ENCODE measurements around the gene CCDC92B. TPM values are rescaled to one million over a fixed set of nuclear protein-coding genes. Genes with fewer than 3 reads are reported as not detected.

The CCDC92B gene
- 0.11 and 0.21 TPM in 2 replicates for total RNA-seq

DNA sequence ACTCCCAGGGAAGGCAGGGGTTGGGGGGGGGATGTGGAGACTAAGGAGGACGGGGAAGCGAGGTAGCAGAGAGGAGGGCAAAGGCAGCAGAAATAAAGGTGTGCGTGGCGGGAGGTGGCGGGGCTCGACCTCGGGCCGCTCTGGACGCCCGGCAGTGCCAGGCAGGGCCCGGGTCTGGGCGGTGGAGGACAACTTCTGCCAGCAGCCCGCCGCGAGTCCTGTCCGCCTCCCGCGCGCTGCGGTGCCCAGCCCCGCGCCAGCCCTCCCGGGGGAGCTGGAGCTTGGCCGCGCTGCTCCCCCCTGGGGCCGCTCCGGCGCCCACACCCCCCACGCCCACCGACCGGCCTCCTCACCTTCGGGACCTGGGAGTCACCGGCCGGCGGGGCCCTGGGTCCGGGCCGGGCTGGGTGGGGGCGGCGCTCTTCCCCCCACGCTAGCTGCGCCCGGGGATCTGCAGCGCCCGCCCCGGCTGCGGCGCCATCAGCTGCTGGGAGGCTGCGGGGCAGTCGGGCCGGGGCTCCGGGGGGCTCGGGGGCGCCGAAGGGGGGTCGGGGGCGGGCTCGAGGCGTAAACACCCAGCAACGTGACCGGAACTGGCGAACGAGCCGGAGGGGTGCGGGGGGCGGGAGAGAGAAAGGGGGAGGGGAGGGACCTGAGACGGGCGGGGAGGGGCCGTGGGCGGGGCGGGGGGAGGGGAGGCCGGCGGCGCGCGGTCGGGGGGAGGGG, at the start of gene CCDC92B:
Gene CCDC92B, minus strand, starts transcription at position 595 of the 726 bp plus-strand sequence. CDS start 14,507 bp downstream, outside the sequence.
- H3K9me3 Mint-ChIP-seq: no peaks in the 10 kb centered on the region
- H3K27me3 Mint-ChIP-seq (ENCODE audit: low read depth): peaks cover 43% of the 10 kb centered on the region
- H3K4me1 Mint-ChIP-seq (ENCODE audit: low read depth): no peaks in the 10 kb centered on the region
- H3K4me3 Mint-ChIP-seq (ENCODE audit: low read depth): peak within 1 kb of the TSS; percentile 37
- no peaks in the 10 kb centered on the region for H3K36me3 Mint-ChIP-seq (ENCODE audit: low read depth)
- no peak for DNase-seq (ENCODE audit: low spot score)
- H3K27ac Mint-ChIP-seq: no peak within 1 kb of the TSS
- intact Hi-C loops (cut with micrococcal nuclease): no loop called here

DNA sequence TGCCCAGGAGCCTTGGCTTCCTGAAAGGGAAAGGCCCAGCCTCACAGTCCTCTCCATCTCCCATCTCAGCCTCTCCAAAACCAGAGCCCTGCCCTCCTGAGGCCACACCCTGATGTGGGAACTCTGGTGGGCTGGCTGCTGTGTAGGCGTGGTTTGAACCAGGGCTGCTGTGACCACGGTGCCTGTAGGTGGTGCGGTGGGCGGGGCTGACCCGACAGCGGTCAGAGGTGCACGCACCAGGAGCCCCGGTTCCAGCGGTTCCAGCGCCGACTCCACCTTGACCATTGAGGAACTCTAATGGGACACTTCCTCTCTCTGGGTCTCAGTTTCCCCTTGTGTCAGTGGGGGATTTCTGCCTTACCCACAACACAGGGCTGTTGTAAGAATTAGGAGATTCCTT, 49.2 kb upstream of the CCDC92B start:
- peaks cover 5% of the 10 kb centered on the region for H3K27me3 Mint-ChIP-seq (ENCODE audit: low read depth)
- no peaks in the 10 kb centered on the region for H3K9me3 Mint-ChIP-seq
- DNase-seq (ENCODE audit: low spot score): no peak
- intact Hi-C loops (cut with micrococcal nuclease): loop anchor here (10.0 kb wide), 1 partner anchor 846 kb away; no protein-coding TSS in a partner anchor
- H3K27ac Mint-ChIP-seq: no peak overlapping the region
- no peak overlapping the region for H3K4me3 Mint-ChIP-seq (ENCODE audit: low read depth)
- peaks cover 24% of the 10 kb centered on the region for H3K36me3 Mint-ChIP-seq (ENCODE audit: low read depth)
- peaks cover 48% of the 10 kb centered on the region for H3K4me1 Mint-ChIP-seq (ENCODE audit: low read depth)

DNA sequence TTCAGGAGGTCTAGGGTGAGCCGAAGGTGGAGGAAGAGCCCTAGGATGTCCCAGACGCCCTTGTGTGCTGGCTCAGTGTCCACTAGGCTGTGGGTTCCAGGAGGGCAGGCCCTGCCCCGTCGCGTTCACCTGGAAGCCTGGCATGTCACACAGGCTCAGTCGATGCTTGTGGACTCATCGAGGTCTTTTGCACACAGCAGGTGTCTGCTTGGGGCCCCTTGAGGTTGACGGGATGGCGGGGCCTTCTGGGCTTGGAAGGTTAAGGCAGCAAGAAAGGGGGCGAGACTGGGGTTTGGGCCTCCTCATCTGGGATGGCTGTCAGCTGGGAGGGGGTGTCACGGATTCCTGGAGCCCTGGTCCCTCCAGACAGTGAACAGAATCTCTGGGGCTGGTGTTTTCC, 48.7 kb upstream of the CCDC92B start:
- Mint-ChIP-seq H3K27me3 (ENCODE audit: low read depth) (peaks cover 5% of the 10 kb centered on the region), H3K27ac (no peak overlapping the region), H3K4me1 (ENCODE audit: low read depth) (peaks cover 52% of the 10 kb centered on the region), H3K4me3 (ENCODE audit: low read depth) (peak overlapping the region; percentile 81), H3K36me3 (ENCODE audit: low read depth) (peaks cover 19% of the 10 kb centered on the region), H3K9me3 (no peaks in the 10 kb centered on the region)
- DNase-seq (ENCODE audit: low spot score): no peak
- intact Hi-C loops (cut with micrococcal nuclease): loop anchor here (10.0 kb wide), 1 partner anchor 847 kb away; no protein-coding TSS in a partner anchor

DNA sequence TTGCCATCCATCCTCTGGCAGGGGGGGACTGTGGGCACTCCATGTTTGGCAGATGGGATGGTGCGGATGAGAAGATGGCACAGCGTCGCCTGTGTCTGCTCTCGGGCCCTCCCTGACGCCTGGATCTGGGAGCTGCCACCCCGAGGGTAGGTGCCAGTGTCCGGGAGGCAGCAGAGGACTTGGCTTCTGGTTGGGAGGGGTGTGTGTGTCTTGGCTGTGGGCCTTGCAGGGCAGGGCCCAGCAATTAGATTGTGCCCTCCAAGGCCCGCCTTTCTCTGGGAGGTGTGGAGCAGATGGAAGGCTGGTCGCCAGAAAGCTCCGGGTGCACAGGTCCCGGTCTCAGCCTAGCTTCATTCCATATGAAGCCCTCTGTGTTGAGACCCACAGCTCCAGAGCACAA, 48.2 kb upstream of the CCDC92B start:
- Mint-ChIP-seq H3K27me3 (ENCODE audit: low read depth) (peaks cover 5% of the 10 kb centered on the region), H3K9me3 (no peaks in the 10 kb centered on the region), H3K4me3 (ENCODE audit: low read depth) (peak overlapping the region; percentile 81), H3K36me3 (ENCODE audit: low read depth) (peaks cover 13% of the 10 kb centered on the region), H3K27ac (no peak overlapping the region), H3K4me1 (ENCODE audit: low read depth) (peaks cover 58% of the 10 kb centered on the region)
- DNase-seq (ENCODE audit: low spot score): no peak
- intact Hi-C loops (cut with micrococcal nuclease): loop anchor here (10.0 kb wide), 1 partner anchor 847 kb away; no protein-coding TSS in a partner anchor

- Mint-ChIP-seq H3K4me1 (ENCODE audit: low read depth) (peaks cover 59% of the 10 kb centered on the region), H3K9me3 (no peaks in the 10 kb centered on the region), H3K36me3 (ENCODE audit: low read depth) (peaks cover 11% of the 10 kb centered on the region), H3K4me3 (ENCODE audit: low read depth) (peak overlapping the region; percentile 81), H3K27me3 (ENCODE audit: low read depth) (peaks cover 5% of the 10 kb centered on the region), H3K27ac (no peak overlapping the region)
- intact Hi-C loops (cut with micrococcal nuclease): loop anchor here (10.0 kb wide), 1 partner anchor 848 kb away; no protein-coding TSS in a partner anchor
- no peak for DNase-seq (ENCODE audit: low spot score)
These were observed 47.8 kb upstream of the CCDC92B start for GRCh38 chr17:2797226-2797625.

GRCh38 chr17:2796164-2797125, 47.0 kb upstream of the CCDC92B start, which contains the start of gene RAP1GAP2:
Gene RAP1GAP2 (plus strand): TSS chr17:2796438. CDS start chr17:2796528, 90 bp downstream.
- intact Hi-C loops (cut with micrococcal nuclease): loop anchor here (10.0 kb wide), 1 partner anchor 848 kb away; no protein-coding TSS in a partner anchor
- peak; percentile 79 for DNase-seq (ENCODE audit: low spot score)
- Mint-ChIP-seq H3K27ac (no peak within 1 kb of the TSS), H3K4me3 (ENCODE audit: low read depth) (peak within 1 kb of the TSS; percentile 81), H3K9me3 (no peaks in the 10 kb centered on the region), H3K4me1 (ENCODE audit: low read depth) (peaks cover 65% of the 10 kb centered on the region), H3K36me3 (ENCODE audit: low read depth) (peaks cover 4% of the 10 kb centered on the region), H3K27me3 (ENCODE audit: low read depth) (peaks cover 6% of the 10 kb centered on the region)

- intact Hi-C loops (cut with micrococcal nuclease): loop anchor here (10.0 kb wide), 1 partner anchor 849 kb away; no protein-coding TSS in a partner anchor
- Mint-ChIP-seq H3K9me3 (no peaks in the 10 kb centered on the region), H3K4me1 (ENCODE audit: low read depth) (peaks cover 73% of the 10 kb centered on the region), H3K36me3 (ENCODE audit: low read depth) (peaks cover 4% of the 10 kb centered on the region), H3K4me3 (ENCODE audit: low read depth) (peak overlapping the region; percentile 81), H3K27ac (no peak overlapping the region), H3K27me3 (ENCODE audit: low read depth) (peaks cover 8% of the 10 kb centered on the region)
- DNase-seq (ENCODE audit: low spot score): no peak
These were observed 46.1 kb upstream of the CCDC92B start for GRCh38 chr17:2795441-2796163.

DNA sequence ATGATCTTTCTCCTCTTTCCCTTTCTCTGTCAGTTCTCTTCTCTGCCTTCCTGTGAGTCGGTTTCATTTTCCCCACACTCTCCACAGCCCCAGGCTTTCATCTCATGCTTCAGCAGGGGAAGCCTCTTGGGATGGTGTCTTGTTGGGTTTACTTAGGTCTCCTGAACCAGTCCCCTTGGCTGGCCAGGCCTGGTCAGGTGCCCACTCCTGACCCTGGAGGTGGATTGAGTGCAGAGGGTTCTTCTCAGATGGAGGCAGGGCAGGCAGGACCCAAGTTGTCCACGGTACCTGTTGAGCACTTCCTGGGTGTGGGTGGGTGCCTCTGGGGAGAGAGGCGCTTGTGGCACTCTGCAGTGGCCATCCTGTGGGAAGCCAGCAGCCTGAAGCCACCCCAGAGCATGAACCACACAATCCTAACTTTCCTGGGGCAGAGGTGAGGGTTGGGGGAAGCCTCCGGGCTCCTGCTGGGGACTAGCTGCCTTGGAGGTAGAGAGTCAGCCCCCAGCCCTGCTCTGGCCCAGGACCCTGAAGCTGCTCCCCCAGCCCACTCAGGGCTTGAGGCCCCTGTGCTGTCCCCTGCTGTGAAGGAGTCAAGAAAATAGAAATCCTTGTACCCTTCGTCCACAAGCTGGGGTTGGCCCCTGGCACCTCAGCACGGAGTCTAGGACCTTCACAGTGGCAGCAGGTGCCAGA, 44.8 kb upstream of the CCDC92B start:
- H3K9me3 Mint-ChIP-seq: no peaks in the 10 kb centered on the region
- intact Hi-C loops (cut with micrococcal nuclease): loop anchor here (10.0 kb wide), 1 partner anchor 851 kb away; no protein-coding TSS in a partner anchor
- peaks cover 13% of the 10 kb centered on the region for H3K27me3 Mint-ChIP-seq (ENCODE audit: low read depth)
- H3K36me3 Mint-ChIP-seq (ENCODE audit: low read depth): no peaks in the 10 kb centered on the region
- H3K4me1 Mint-ChIP-seq (ENCODE audit: low read depth): peaks cover 74% of the 10 kb centered on the region
- no peak overlapping the region for H3K27ac Mint-ChIP-seq
- peak; percentile 13 for DNase-seq (ENCODE audit: low spot score)
- H3K4me3 Mint-ChIP-seq (ENCODE audit: low read depth): peak overlapping the region; percentile 68

- DNase-seq (ENCODE audit: low spot score): no peak
- Mint-ChIP-seq H3K27ac (no peak overlapping the region), H3K36me3 (ENCODE audit: low read depth) (no peaks in the 10 kb centered on the region), H3K9me3 (no peaks in the 10 kb centered on the region), H3K27me3 (ENCODE audit: low read depth) (peaks cover 25% of the 10 kb centered on the region), H3K4me1 (ENCODE audit: low read depth) (peaks cover 62% of the 10 kb centered on the region), H3K4me3 (ENCODE audit: low read depth) (no peak overlapping the region)
- intact Hi-C loops (cut with micrococcal nuclease): loop anchor here (10.0 kb wide), 1 partner anchor 852 kb away; no protein-coding TSS in a partner anchor
These were observed 43.1 kb upstream of the CCDC92B start for GRCh38 chr17:2792366-2793169.

GRCh38 chr17:2789700-2790099, 40.2 kb upstream of the CCDC92B start:
- Mint-ChIP-seq H3K4me3 (ENCODE audit: low read depth) (no peak overlapping the region), H3K9me3 (no peaks in the 10 kb centered on the region), H3K36me3 (ENCODE audit: low read depth) (no peaks in the 10 kb centered on the region), H3K4me1 (ENCODE audit: low read depth) (peaks cover 40% of the 10 kb centered on the region), H3K27me3 (ENCODE audit: low read depth) (peaks cover 24% of the 10 kb centered on the region), H3K27ac (no peak overlapping the region)
- intact Hi-C loops (cut with micrococcal nuclease): loop anchor here (10.0 kb wide), 2 partner anchors 45 to 855 kb away; no protein-coding TSS in a partner anchor
- no peak for DNase-seq (ENCODE audit: low spot score)
